ENCODE results near the gene TRAM2.

TRAM2 gene

DNA sequence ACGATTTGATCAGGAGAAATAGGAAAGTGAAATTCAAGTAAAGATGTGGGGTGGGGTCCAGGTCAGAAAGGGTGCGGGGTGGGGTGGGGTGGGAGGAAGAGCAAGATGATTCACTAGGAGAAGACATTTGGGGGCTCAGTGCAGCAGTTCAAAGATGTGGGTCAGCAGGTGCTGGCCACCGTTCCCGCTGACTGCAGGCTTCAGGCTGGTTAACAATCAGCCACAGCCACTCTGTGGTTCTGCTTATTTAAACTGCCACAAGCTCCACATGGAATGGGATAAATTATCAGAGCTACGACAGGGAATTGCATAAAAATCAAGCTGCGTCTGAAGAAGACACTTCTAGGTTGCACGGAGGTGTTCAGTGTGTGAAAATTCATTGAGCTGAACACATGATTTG lies 49.4 kb downstream of the TRAM2 start:
- no peak for DNase-seq (ENCODE audit: low spot score)

GRCh38 chr6:52526634-52527033 lies 50.2 kb downstream of the TRAM2 start:
- DNase-seq (ENCODE audit: low spot score) = no peak

GRCh38 chr6:52524918-52525317 lies 51.9 kb downstream of the TRAM2 start:
- no peak for DNase-seq (ENCODE audit: low spot score)

DNA sequence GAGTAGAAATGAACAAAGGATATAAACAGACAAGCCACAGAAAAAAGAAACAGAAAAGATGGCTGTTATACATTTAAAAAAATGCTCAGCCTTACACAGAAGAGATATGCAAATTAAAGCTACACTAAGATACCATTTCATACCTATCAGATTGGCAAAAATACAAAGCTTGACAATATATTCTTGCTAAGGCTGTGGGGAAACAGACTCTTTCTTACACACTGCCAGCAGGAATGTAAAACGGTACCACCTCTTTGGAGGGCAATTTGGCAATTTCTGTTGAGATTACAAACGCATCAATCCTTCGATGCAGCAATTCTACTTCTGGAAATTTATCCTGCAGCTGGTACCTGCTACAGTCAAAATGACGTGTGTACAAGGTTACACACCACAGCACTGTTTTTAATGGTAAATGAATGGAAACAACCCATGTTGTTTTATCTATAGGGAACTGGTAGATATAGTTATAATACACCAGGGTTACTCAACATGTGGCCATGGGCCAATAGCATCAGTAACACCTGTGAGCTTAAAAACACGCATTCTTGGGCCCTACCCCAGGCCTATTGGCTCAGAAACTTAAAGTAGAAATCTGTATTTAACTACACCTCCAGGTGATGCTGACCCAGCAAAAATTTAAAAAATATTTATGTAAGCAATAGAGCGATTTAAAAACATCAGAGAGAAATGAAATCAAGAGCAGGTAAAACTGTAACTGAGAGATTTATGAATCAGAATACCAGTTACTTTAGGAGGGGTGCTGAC lies 53.3 kb downstream of the TRAM2 start:
- no peak for DNase-seq (ENCODE audit: low spot score)

DNA sequence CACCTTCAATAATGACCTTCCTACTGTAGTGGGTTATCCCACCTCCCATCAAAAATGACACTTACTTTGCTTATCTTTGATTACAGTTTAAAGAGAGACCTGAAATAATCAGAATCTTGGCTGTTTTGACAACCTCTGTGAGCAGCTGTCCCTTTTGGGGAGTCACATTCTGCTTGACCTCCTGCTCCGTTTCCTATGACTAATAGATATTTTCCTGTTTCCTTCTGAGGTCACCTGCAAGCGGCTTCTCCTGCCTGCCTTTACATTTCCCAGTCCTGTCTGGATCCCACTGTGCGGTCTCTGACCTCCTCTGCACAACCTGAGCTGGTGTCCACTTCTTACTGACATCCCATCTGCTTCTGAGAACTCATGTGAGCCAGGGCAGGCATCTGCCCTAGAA lies 54.2 kb downstream of the TRAM2 start:
- DNase-seq (ENCODE audit: low spot score) = no peak

DNA sequence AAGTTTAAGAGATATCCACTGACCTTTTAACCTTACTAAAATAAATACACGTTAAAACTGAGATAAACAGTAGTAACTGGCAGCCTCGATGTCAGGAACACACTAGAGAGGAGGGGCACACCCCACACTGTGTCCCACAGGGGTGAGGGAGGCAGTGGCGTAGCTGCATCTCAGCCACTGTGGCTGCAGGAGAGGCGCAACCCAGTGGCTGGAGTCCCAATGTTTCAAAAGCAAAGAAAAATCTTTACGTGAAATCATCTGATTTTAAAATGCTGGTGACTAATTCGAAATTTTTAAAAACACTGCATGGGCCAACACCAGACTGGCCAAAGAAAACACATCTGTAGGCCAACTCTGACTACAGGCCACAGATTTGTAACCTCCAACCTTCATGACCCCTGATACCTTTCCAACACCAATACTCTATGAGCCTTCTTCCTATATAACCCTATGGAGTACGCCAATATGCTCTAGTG lies 54.7 kb downstream of the TRAM2 start:
- DNase-seq (ENCODE audit: low spot score) = no peak

GRCh38 chr6:52519618-52520017 lies 57.2 kb downstream of the TRAM2 start:
- no peak for DNase-seq (ENCODE audit: low spot score)

- DNase-seq (ENCODE audit: low spot score) = no peak
These were observed 58.4 kb downstream of the TRAM2 start for GRCh38 chr6:52518279-52518945.

- peak; percentile 47 for DNase-seq (ENCODE audit: low spot score)
These were observed 59.2 kb downstream of the TRAM2 start for GRCh38 chr6:52517502-52518278.

DNA sequence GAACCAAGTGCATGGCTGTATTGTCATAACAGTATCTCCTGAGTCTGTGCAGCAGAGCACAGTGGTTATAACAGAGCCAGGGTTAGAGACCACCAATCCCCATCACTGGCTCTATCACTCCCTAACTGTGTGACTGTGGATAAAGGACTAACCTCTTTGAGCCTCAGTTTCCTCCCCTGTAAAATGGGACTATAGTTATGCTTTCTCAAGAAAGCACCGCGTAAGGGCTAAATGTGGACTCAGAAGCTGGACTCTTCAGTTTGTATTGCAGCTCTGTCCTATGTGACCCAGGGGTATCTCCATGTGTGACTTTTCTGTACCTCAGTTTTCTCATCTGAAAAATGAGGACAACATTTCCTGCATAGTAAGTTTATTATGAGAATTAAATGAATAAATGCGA lies 59.9 kb downstream of the TRAM2 start:
- DNase-seq (ENCODE audit: low spot score) = no peak

DNA sequence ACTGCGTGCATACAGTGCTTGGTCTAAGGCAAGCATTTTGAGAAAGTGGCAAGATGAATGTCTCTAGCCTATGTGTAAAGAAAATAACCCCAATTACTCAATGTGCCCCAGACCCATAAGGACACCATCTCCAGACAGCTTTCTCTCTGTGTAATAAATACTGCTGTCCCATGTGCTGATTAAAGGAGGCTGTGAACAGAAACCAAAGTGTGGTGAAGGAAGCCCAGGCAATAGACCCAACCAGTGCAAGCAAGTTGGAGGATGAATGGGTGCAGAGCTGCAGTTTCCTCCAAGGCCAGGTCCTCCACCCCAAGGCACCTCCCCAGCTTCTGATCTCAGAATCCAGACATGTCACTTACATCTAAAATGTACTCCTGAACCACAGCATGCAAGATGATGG lies 60.6 kb downstream of the TRAM2 start:
- no peak for DNase-seq (ENCODE audit: low spot score)

- DNase-seq (ENCODE audit: low spot score) = no peak
These were observed 61.5 kb downstream of the TRAM2 start for GRCh38 chr6:52515219-52515960.

DNA sequence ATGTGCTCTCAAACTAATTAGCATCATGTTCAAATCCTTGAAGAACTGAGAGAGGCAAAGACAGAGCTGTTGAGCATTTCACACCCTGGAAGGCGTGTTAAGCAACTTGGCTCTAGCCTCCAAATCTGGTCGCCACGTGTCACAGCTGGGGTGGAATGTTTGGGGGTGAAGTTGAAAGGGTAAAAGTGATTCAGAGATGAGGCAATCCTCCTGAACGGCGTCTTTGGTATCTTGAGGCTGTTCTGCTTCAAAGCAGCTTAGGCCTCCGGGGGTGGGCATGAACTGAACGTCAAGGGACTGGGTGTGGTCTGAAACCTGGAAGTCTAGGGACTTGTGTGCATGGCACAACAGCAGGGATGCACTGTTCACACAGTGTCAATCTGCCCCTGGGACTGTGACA lies 62.3 kb downstream of the TRAM2 start:
- DNase-seq (ENCODE audit: low spot score) = no peak

DNA sequence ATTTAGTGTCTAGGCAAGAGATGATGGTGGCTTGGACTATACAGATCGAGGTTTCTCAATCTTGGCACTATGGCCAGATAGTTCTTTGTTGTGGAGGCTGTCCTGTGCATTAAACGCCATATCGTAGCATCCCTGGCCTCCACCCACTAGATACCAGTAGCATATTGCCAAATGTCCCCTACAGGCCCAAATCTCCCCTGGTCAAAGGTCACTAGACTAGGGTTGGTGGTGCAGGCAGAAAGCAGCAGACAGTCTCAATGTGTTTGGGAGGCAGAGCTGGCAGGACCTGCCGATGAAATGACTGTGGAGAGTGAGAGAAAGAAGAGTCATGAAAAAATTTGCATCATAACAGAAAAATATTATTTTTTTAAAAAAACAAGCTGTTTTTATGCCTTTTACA lies 63.0 kb downstream of the TRAM2 start:
- no peak for DNase-seq (ENCODE audit: low spot score)

- no peak for DNase-seq (ENCODE audit: low spot score)
These were observed 63.4 kb downstream of the TRAM2 start for GRCh38 chr6:52513464-52513863.

DNA sequence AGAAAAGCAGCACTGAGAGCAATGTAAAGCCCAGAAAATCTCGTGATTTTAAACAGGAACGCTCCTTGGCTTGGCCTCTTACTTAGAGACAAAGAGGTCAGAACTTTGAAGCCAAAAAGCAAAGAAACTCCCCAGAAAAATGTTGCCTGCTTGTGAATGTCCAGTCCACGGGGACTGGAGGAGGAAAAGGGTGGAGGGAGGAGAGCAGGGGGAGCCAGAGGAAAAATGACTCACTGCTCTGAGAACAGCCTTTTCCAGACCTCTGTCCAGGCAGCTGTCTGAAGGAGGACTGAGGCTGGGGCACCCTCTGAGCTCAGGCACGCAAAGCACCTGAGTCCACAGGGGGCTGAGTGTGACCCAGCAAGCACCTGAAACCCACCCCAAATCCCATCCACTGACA lies 64.7 kb downstream of the TRAM2 start:
- DNase-seq (ENCODE audit: low spot score) = no peak

DNA sequence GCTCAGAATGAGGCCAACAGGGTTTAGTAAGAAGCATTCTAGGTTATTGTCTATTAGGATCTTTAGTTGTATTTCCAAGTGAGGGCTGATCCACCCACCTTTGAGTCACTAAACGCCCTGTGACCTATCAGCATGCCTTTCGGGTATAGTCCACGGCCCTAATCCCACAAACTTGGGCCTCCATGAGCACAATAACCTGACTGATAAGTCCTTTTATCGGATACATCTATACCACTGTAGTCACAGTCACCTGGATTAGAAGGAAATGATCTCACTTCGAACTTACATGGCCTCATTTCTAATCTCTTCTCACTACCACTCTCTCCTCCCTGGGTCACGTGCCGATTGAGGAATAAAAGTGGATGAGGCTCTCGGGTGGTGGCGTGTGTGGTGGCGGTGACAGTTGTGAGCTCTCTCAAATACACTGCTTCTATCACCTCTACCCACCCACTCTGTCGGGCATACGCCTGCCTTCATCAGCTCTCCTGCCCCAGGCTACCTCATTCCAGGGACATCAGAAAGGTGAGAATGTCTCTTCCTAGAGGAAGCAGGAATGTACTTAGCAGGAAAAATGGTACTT lies 65.2 kb downstream of the TRAM2 start:
- no peak for DNase-seq (ENCODE audit: low spot score)

- DNase-seq (ENCODE audit: low spot score) = no peak
These were observed 65.7 kb downstream of the TRAM2 start for GRCh38 chr6:52511163-52511562.

DNA sequence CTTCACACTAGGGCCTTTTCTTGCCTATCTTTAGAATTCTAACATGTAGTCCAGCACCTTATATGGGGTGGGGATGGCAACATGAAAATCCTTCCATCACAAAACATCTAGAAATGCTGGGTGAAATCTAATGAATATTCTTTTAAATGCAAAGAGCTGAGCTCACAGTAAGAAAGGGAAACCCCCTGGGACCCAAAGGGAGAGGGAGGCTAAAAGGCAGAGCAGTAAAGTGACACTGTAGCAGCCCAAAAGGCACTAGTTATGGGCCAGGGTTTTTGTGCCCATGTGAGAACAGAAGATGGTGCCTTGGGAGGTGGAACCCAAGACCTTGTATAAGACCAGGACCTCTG lies 66.7 kb downstream of the TRAM2 start:
- no peak for DNase-seq (ENCODE audit: low spot score)

DNA sequence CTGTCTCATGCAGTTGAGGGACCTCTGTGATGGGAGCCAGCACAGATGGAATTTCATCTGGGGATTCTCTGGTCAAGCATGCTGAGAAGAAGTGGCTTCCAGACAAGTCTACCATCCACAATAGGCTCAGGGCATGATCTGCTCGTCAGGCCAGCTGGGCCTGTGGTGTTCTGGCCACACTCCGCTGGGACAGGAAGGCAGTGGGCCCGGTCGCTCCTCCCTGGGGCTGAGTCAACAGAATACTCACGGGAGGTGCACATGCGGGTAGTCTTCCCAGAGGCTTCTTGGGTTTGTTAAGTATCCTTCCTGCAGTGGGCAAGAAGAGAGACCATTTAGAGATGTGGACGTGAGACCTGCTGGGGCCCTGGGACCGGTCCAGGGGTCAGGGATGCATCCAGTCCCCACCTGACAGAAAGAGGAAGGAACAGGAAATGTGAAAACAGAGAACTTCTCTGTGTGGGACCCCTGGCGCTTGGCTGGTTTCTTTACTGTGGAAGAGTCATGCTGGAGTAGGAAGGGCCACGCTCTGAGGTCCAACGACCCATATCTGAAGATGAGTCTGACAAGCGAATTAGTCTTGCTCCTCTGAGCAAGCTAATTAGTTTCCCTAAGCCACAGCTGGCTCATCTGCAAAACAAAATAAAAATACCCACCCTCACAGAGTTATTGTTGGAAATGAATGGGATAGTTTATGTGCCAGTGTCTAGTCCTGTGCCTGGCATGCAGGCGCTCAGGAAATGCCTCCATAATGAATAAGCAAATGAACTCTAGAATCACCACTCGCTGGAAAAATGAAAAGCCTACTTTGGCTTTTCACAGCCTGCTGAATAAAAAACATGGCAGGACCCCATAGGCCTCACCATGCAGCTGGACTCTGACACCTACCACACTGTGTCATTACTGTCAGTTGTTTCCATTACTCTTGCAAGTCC lies 67.3 kb downstream of the TRAM2 start:
- DNase-seq (ENCODE audit: low spot score) = no peak

- DNase-seq (ENCODE audit: low spot score) = no peak
These were observed 68.6 kb downstream of the TRAM2 start for GRCh38 chr6:52508261-52508739.

Data from HuH-7 (cell line).